Testis (tissue), 2 donors: ENCODE data around the gene SFMBT1.

Experiments used
- CTCF ChIP-seq, 3 experiments: fragments of 450-650 bp in 2 of 3; fragments of 200-600 bp in 1 of 3; sonication (generic) in 1 of 3; IDR thresholded peaks; one replicate each; pipeline ENCODE4 v1.5.1; 2016 to 2019; ENCODE audit warnings: antibody characterized with exemption in 3 of 3, mild to moderate bottlenecking in 2 of 3, moderate library complexity in 1 of 3
- POLR2A ChIP-seq: fragments of 450-650 bp; IDR thresholded peaks from one replicate; pipeline ENCODE4 v1.6.1; 2017; ENCODE audit warnings: antibody characterized with exemption, mild to moderate bottlenecking, moderate library complexity

DNA sequence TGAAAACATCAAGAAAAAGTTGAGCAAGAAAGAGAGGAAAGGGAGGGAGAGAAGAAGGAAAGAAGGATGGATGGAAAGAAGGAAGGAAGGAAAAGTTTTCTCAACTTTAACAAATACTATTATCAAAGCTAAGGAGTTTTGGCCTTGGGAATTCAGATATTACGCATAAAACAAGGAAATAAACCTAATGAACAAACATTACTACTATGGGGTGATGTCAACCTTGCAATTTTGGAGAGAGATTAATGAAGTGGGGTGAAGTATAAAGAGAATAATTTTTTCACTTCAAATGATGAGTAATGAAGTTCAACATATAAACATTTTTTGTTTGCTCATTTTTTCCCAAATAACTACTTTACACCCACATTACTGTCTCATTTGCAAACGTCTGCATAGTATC lies 55.2 kb downstream of the SFMBT1 start:
- TF ChIP-seq CTCF (IDR thresholded peaks at IDR 0.05), result no peak
- no peak for TF ChIP-seq POLR2A
